GM18909 (cell line): Measurements from ENCODE around the gene GALNT2.
A peak's percentile ranks its signal among the peaks of the same experiment; 100 is the strongest.

Experiments
- ATAC-seq: cut with Tn5 transposase; IDR thresholded peaks from one replicate; pipeline ENCODE4 v1.9.1; 2021; ENCODE audit warnings: mild to moderate bottlenecking; ENCODE audit not compliant: unreplicated experiment, poor library complexity

The GALNT2 gene

GRCh38 chr1:230066466-230067404 lies at the start of gene GALNT2:
Gene GALNT2, plus strand, starts transcription at chr1:230067238. Its CDS starts 43 bp downstream, at chr1:230067281.
- ATAC-seq: peak; percentile 86

- ATAC-seq: no peak
These were observed 46.6 kb upstream of the GALNT2 start for GRCh38 chr1:230020451-230020850.

GRCh38 chr1:230022666-230023380 lies 44.2 kb upstream of the GALNT2 start:
- no peak for ATAC-seq

- ATAC-seq: no peak
These were observed 41.4 kb upstream of the GALNT2 start for GRCh38 chr1:230025686-230026085.

- no peak for ATAC-seq
These were observed 40.9 kb upstream of the GALNT2 start for GRCh38 chr1:230026139-230026538.

GRCh38 chr1:230026572-230026971 lies 40.5 kb upstream of the GALNT2 start:
- ATAC-seq: no peak

GRCh38 chr1:230028602-230029223 lies 38.3 kb upstream of the GALNT2 start:
- ATAC-seq: no peak

- no peak for ATAC-seq
These were observed 37.6 kb upstream of the GALNT2 start for GRCh38 chr1:230029244-230029941.

GRCh38 chr1:230030122-230030821 lies 36.8 kb upstream of the GALNT2 start:
- no peak for ATAC-seq

GRCh38 chr1:230031131-230031530 lies 35.9 kb upstream of the GALNT2 start:
- no peak for ATAC-seq

- ATAC-seq: no peak
These were observed 34.3 kb upstream of the GALNT2 start for GRCh38 chr1:230032516-230033281.

- no peak for ATAC-seq
These were observed 29.8 kb upstream of the GALNT2 start for GRCh38 chr1:230037261-230037660.

GRCh38 chr1:230040440-230040839 lies 26.6 kb upstream of the GALNT2 start:
- ATAC-seq: no peak

GRCh38 chr1:230043081-230043480 lies 24.0 kb upstream of the GALNT2 start:
- no peak for ATAC-seq

- ATAC-seq: no peak
These were observed 22.3 kb upstream of the GALNT2 start for GRCh38 chr1:230044729-230045128.

GRCh38 chr1:230047114-230047865 lies 19.7 kb upstream of the GALNT2 start:
- no peak for ATAC-seq

GRCh38 chr1:230048322-230048721 lies 18.7 kb upstream of the GALNT2 start:
- no peak for ATAC-seq

- ATAC-seq: no peak
These were observed 18.1 kb upstream of the GALNT2 start for GRCh38 chr1:230048922-230049321.
